ENCODE results near the gene JAK3.

DNA sequence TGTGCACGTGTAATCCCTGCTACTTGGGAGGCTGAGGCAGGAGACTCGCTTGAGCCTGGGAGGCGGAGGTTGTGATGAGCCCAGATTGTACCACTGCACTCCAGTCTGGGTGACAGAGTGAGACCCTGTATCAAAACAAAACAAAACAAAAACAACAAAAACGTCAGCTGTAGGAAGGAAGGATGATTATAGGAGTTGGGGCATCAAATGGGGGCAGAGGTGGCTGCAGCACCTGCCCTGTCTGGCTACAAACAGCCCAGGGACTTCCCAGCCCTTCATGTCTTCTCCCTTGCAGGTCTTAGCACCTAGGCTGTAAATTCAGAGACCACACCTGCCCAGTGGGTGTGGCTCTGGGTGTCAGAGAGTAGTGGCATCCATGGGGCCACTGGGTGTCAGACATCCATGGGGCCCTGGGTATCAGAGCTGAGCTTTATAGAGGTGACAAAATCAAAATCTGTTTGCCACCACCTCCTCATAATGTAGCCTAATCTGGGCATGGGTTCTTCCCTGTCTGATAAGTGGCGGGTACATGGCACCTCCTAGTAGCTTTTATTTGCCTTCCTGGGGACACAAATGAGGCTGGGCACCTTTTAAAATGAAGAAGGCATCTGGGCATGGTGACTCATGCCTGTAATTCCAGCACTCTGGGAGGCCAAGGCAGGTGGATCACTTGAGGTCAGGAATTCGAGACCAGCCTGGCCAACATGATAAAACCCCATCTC, 57.6 kb downstream of the JAK3 start:
- TF ChIP-seq, protein P1, sequence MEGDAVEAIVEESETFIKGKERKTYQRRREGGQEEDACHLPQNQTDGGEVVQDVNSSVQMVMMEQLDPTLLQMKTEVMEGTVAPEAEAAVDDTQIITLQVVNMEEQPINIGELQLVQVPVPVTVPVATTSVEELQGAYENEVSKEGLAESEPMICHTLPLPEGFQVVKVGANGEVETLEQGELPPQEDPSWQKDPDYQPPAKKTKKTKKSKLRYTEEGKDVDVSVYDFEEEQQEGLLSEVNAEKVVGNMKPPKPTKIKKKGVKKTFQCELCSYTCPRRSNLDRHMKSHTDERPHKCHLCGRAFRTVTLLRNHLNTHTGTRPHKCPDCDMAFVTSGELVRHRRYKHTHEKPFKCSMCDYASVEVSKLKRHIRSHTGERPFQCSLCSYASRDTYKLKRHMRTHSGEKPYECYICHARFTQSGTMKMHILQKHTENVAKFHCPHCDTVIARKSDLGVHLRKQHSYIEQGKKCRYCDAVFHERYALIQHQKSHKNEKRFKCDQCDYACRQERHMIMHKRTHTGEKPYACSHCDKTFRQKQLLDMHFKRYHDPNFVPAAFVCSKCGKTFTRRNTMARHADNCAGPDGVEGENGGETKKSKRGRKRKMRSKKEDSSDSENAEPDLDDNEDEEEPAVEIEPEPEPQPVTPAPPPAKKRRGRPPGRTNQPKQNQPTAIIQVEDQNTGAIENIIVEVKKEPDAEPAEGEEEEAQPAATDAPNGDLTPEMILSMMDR (conservative IDR thresholded peaks at IDR 0.05 in 1 of 2, IDR thresholded peaks at IDR 0.05 in 1 of 2; ENCODE audit: low read depth in 1 of 2, low read length in 2 of 2), result no peak
- TF ChIP-seq EZH2 (IDR thresholded peaks at IDR 0.05; ENCODE audit: low read length, missing control alignments), result no peak
